Measurements from ENCODE around the gene F11. TPM values are rescaled to one million over a fixed set of nuclear protein-coding genes. Genes with fewer than 3 reads are reported as not detected.
"Not testable (repeated sequence)": the region's sequence is repeated elsewhere in the genome, so short reads cannot be mapped to it uniquely, and the experiment has no call there.

Gene F11
- polyA plus RNA-seq, 4 donors = 0.53 to 25.1 (median 11.8) TPM

DNA sequence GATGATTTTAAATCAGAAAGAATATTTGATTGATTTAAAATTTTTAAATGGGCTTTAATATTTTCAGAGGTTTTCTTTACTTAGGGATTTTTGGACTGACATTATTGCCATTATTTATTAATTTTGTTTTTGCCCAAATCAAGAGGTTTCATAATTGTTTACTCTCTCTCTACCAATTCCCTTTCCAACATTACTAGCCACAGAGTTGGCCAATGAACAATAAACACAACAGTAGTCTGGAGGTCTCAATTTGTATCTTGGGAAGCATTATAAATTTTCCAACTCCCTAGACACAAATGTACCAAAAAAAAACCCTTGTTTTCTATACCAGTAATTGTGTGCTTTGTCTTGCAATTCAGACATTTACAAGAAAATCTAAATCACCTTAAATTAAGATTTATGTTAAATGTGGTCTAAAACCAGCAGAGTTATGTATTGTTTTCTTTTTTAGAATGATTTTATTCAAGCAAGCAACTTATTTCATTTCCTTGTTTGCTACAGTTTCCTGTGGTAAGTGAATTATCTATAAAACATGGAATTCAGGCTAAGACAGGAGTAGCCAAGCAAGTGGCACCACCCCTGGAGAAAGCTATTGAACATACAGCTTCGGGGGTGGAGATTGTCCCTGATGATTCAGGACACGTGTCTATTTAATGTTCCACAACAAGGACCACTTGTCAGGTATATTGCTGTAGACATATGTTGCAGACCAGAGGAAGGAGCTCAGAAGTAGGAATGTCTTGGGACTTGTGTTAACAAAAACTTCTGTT lies 38.1 kb upstream of the F11 start:
- peak; percentile 44 for FAIRE-seq
- no peak overlapping the region for H3K4me3 ChIP-seq (ENCODE audit: low read depth in 1 of 3, low read length in 3 of 3)
- 16 to 35% (median 35%) methylated on average over 2 of the region's 2 CpGs for WGBS, 3 donors

DNA sequence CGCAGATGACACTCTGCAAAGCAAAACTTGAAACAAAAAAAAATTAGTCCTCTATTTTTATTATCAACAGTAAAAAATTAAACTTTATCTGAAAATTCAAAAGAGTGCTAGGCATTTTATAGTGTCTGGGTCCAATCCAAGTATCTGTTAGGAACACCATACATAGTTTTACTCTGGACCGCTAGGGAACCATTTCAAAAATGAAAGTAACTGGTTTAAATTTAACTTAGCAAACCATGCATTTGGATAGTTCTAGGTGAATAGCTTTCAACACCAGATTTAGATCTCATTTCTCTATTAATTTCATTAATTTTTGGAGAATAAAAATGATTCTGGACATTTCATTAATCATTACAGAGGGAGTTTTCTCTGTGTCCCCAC lies 37.5 kb upstream of the F11 start:
- DNase-seq = no peak
- Histone ChIP-seq H3K4me3 (ENCODE audit: low read depth in 1 of 3, low read length in 3 of 3) (no peak overlapping the region), H3K27me3 (ENCODE audit: control insufficient read depth in 3 of 3, insufficient read depth in 3 of 3, low read length in 3 of 3) (no peaks in the 10 kb centered on the region), H3K4me1 (ENCODE audit: control insufficient read depth in 3 of 3, insufficient read depth in 2 of 3, low read depth in 1 of 3, low read length in 2 of 3) (peaks cover 0 to 5% (median 0%) of the 10 kb centered on the region in 3 donors), H3K9me3 (ENCODE audit: control insufficient read depth in 2 of 2, insufficient read depth in 1 of 2, low read depth in 1 of 2, low read length in 1 of 2) (peaks cover 0 to 31% of the 10 kb centered on the region in 2 donors), H3K36me3 (ENCODE audit: control insufficient read depth in 3 of 3, insufficient read depth in 2 of 3, low read depth in 1 of 3, low read length in 3 of 3) (peaks cover 0 to 3% (median 2%) of the 10 kb centered on the region in 3 donors), H3K27ac (ENCODE audit: low read depth in 1 of 3, low read length in 2 of 3) (no peak overlapping the region)
- no peak for FAIRE-seq
- 38 to 60% (median 57%) methylated on average over 2 of the region's 2 CpGs for WGBS, 3 donors

More for the DNA sequence above, 38.1 kb upstream of the F11 start:
- peak in 1 of 2 donors; percentile 10 for DNase-seq
- H3K27ac ChIP-seq (ENCODE audit: low read depth in 1 of 3, low read length in 2 of 3) = no peak overlapping the region
- H3K4me1 ChIP-seq (ENCODE audit: control insufficient read depth in 3 of 3, insufficient read depth in 2 of 3, low read depth in 1 of 3, low read length in 2 of 3) = peaks cover 0 to 5% (median 0%) of the 10 kb centered on the region in 3 donors
- H3K27me3 ChIP-seq (ENCODE audit: control insufficient read depth in 3 of 3, insufficient read depth in 3 of 3, low read length in 3 of 3) = no peaks in the 10 kb centered on the region
- peaks cover 0 to 31% of the 10 kb centered on the region in 2 donors for H3K9me3 ChIP-seq (ENCODE audit: control insufficient read depth in 2 of 2, insufficient read depth in 1 of 2, low read depth in 1 of 2, low read length in 1 of 2)
- H3K36me3 ChIP-seq (ENCODE audit: control insufficient read depth in 3 of 3, insufficient read depth in 2 of 3, low read depth in 1 of 3, low read length in 3 of 3) = peaks cover 0 to 3% (median 2%) of the 10 kb centered on the region in 3 donors

DNA sequence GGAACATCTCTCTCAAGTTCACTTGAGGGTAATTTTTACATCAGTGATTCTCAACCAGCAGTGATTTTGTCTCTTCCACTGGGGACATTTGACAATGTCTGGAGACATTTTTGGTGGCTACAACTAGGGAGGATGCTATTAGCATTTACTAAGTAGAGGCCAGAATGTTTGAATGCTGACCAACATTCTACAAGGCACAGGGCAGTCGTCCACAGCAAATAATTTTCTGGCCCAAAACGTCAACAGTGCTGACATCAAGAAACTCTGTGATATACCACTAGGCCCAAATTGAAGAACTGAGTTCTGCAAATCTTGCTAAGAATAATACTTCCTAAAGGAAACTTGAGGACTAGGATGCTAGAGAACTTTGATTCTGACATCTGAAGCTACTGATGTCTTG lies 31.6 kb upstream of the F11 start:
- FAIRE-seq (no peak), DNase-seq (no peak)
- WGBS, 3 donors = 74 to 83% (median 77%) methylated on average over 2 of the region's 2 CpGs
- Histone ChIP-seq H3K36me3 (ENCODE audit: control insufficient read depth in 3 of 3, insufficient read depth in 2 of 3, low read depth in 1 of 3, low read length in 3 of 3) (peaks cover 0 to 5% (median 3%) of the 10 kb centered on the region in 3 donors), H3K4me1 (ENCODE audit: control insufficient read depth in 3 of 3, insufficient read depth in 2 of 3, low read depth in 1 of 3, low read length in 2 of 3) (no peaks in the 10 kb centered on the region), H3K27me3 (ENCODE audit: control insufficient read depth in 3 of 3, insufficient read depth in 3 of 3, low read length in 3 of 3) (no peaks in the 10 kb centered on the region), H3K4me3 (ENCODE audit: low read depth in 1 of 3, low read length in 3 of 3) (no peak overlapping the region), H3K27ac (ENCODE audit: low read depth in 1 of 3, low read length in 2 of 3) (no peak overlapping the region), H3K9me3 (ENCODE audit: control insufficient read depth in 2 of 2, insufficient read depth in 1 of 2, low read depth in 1 of 2, low read length in 1 of 2) (peaks cover 0 to 4% of the 10 kb centered on the region in 2 donors)

DNA sequence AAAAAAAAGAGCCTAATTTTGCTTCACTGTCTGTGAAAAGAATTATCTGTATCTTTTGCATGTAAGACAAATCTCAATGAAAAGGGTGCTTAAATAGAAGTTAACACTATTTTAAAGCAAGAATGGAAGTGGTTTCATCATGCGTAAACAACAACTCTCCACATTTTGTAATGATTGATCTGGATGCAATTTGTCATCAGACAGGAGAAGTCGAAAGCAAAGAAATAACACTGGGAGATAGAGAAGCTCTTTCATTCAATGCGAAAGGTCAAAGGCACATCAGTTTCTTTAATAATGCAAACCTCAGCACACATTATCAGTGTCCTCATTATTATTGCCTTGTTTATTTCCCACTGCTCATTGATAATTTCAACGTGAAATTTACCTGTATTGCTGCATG lies 29.9 kb upstream of the F11 start:
- Histone ChIP-seq H3K4me3 (ENCODE audit: low read depth in 1 of 3, low read length in 3 of 3) (no peak overlapping the region), H3K27me3 (ENCODE audit: control insufficient read depth in 3 of 3, insufficient read depth in 3 of 3, low read length in 3 of 3) (no peaks in the 10 kb centered on the region), H3K36me3 (ENCODE audit: control insufficient read depth in 3 of 3, insufficient read depth in 2 of 3, low read depth in 1 of 3, low read length in 3 of 3) (peaks cover 0 to 5% (median 3%) of the 10 kb centered on the region in 3 donors), H3K27ac (ENCODE audit: low read depth in 1 of 3, low read length in 2 of 3) (no peak overlapping the region), H3K9me3 (ENCODE audit: control insufficient read depth in 2 of 2, insufficient read depth in 1 of 2, low read depth in 1 of 2, low read length in 1 of 2) (peaks cover 0 to 4% of the 10 kb centered on the region in 2 donors), H3K4me1 (ENCODE audit: control insufficient read depth in 3 of 3, insufficient read depth in 2 of 3, low read depth in 1 of 3, low read length in 2 of 3) (no peaks in the 10 kb centered on the region)
- FAIRE-seq (no peak), DNase-seq (peak in 1 of 2 donors; percentile 28)
- WGBS, 3 donors = 62 to 80% (median 62%) methylated on average over 4 of the region's 4 CpGs

DNA sequence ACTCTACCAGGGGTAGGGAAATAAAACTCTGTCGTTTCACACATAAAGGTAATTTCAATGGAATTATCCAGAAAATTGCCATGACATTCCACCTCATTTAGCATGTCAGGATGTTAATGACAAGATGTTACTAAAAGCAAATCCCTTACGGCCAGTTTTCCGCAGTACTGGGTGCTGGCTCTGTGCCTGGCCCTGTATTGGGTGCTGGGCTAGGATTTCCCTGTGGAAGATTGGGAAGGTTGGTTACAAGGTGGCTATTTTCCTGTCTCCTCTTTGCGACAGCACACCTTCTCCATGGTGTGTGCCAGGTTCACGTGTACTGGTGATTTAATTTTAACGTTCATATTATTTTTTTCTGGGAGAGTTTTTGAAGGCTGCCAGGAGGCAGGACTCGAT lies 25.5 kb upstream of the F11 start:
- FAIRE-seq = no peak
- Histone ChIP-seq H3K36me3 (ENCODE audit: control insufficient read depth in 3 of 3, insufficient read depth in 2 of 3, low read depth in 1 of 3, low read length in 3 of 3) (peaks cover 0 to 3% (median 0%) of the 10 kb centered on the region in 3 donors), H3K9me3 (ENCODE audit: control insufficient read depth in 2 of 2, insufficient read depth in 1 of 2, low read depth in 1 of 2, low read length in 1 of 2) (peaks cover 0 to 7% of the 10 kb centered on the region in 2 donors), H3K4me3 (ENCODE audit: low read depth in 1 of 3, low read length in 3 of 3) (no peak overlapping the region), H3K27me3 (ENCODE audit: control insufficient read depth in 3 of 3, insufficient read depth in 3 of 3, low read length in 3 of 3) (no peaks in the 10 kb centered on the region), H3K27ac (ENCODE audit: low read depth in 1 of 3, low read length in 2 of 3) (no peak overlapping the region), H3K4me1 (ENCODE audit: control insufficient read depth in 3 of 3, insufficient read depth in 2 of 3, low read depth in 1 of 3, low read length in 2 of 3) (no peaks in the 10 kb centered on the region)
- WGBS, 3 donors = 78 to 90% (median 88%) methylated on average over 7 of the region's 7 CpGs
- no peak for DNase-seq

DNA sequence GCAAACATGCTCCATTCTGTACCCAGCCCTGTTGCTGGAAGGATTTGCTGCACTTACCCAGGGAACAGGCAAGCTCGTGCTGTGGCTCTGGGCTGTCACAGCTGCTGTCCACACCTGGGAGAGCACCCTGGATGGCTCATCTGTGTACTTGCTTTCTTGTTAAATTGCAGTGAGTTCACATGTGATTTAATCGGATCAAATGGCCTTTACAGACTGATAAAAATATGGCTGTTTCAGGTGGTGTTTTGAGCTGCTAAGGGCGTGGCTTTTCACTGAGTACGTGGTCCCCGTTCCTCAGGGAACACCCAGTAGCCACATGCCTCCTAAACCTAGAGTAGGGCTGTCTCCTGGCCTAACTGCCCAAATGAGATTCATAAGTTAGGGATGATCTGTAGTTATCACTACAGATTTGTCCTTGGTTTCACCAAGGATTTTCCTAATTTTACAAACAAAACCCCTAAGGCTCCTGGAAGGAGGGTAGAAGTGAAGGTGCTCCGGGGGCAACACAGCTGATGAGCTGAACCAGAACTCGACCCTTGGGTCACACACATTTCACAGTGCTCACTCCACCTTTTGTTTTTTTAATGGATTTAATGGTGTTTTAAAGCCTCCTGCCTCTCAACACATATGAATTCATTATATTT lies 25.0 kb upstream of the F11 start:
- no peaks in the 10 kb centered on the region for H3K4me1 ChIP-seq (ENCODE audit: control insufficient read depth in 3 of 3, insufficient read depth in 2 of 3, low read depth in 1 of 3, low read length in 2 of 3)
- H3K4me3 ChIP-seq (ENCODE audit: low read depth in 1 of 3, low read length in 3 of 3) = no peak overlapping the region
- no peak overlapping the region for H3K27ac ChIP-seq (ENCODE audit: low read depth in 1 of 3, low read length in 2 of 3)
- H3K9me3 ChIP-seq (ENCODE audit: control insufficient read depth in 2 of 2, insufficient read depth in 1 of 2, low read depth in 1 of 2, low read length in 1 of 2) = peaks cover 0 to 7% of the 10 kb centered on the region in 2 donors
- 72 to 79% (median 75%) methylated on average over 7 of the region's 7 CpGs for WGBS, 3 donors
- DNase-seq (no peak), FAIRE-seq (no peak)
- peaks cover 0 to 3% (median 0%) of the 10 kb centered on the region in 3 donors for H3K36me3 ChIP-seq (ENCODE audit: control insufficient read depth in 3 of 3, insufficient read depth in 2 of 3, low read depth in 1 of 3, low read length in 3 of 3)
- H3K27me3 ChIP-seq (ENCODE audit: control insufficient read depth in 3 of 3, insufficient read depth in 3 of 3, low read length in 3 of 3) = no peaks in the 10 kb centered on the region

DNA sequence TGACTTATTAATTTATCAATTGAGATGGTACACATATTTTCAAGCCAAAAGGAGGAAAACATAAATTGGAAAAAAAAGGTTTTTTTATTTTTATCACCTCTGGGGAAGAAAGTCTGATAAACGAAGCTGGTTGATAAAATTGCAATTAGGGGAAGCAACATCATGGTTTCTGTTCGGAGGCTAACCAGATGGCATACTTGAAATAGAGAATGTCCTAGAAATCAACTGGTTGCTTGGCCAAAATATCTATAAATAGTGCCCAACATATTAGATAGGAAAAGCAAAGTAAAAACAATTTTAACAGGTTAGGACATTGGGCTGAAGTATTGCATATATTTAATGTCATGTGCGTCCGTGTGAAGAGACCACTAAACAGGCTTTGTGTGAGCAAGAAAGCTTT lies 24.4 kb upstream of the F11 start:
- peaks cover 0 to 3% (median 0%) of the 10 kb centered on the region in 3 donors for H3K36me3 ChIP-seq (ENCODE audit: control insufficient read depth in 3 of 3, insufficient read depth in 2 of 3, low read depth in 1 of 3, low read length in 3 of 3)
- 85 to 88% (median 85%) methylated on average over 4 of the region's 4 CpGs for WGBS, 3 donors
- no peak for DNase-seq
- no peaks in the 10 kb centered on the region for H3K4me1 ChIP-seq (ENCODE audit: control insufficient read depth in 3 of 3, insufficient read depth in 2 of 3, low read depth in 1 of 3, low read length in 2 of 3)
- FAIRE-seq = no peak
- no peak overlapping the region for H3K4me3 ChIP-seq (ENCODE audit: low read depth in 1 of 3, low read length in 3 of 3)
- H3K9me3 ChIP-seq (ENCODE audit: control insufficient read depth in 2 of 2, insufficient read depth in 1 of 2, low read depth in 1 of 2, low read length in 1 of 2) = peaks cover 0 to 7% of the 10 kb centered on the region in 2 donors
- no peak overlapping the region for H3K27ac ChIP-seq (ENCODE audit: low read depth in 1 of 3, low read length in 2 of 3)
- H3K27me3 ChIP-seq (ENCODE audit: control insufficient read depth in 3 of 3, insufficient read depth in 3 of 3, low read length in 3 of 3) = no peaks in the 10 kb centered on the region

DNA sequence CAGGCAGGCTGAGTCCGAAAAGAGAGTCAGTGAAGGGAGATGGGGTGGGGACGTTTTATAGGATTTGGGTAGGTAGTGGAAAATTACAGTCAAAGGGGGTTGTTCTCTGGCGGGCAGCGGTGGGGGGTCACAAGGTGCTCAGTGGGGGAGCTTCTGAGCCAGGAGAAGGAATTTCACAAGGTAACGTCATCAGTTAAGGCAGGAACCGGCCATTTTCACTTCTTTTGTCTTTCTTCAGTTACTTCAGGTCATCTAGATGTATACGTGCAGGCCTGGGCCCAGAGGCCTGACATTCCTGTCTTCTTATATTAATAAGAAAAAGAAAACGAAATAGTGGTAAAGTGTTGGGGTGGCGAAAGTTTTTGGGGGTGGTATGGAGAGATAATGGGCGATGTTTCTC lies 24.0 kb upstream of the F11 start:
- not testable (repeated sequence) for H3K27me3 ChIP-seq (ENCODE audit: control insufficient read depth in 3 of 3, insufficient read depth in 3 of 3, low read length in 3 of 3); DNase-seq; FAIRE-seq; H3K36me3 ChIP-seq (ENCODE audit: control insufficient read depth in 3 of 3, insufficient read depth in 2 of 3, low read depth in 1 of 3, low read length in 3 of 3); H3K27ac ChIP-seq (ENCODE audit: low read depth in 1 of 3, low read length in 2 of 3); H3K9me3 ChIP-seq (ENCODE audit: control insufficient read depth in 2 of 2, insufficient read depth in 1 of 2, low read depth in 1 of 2, low read length in 1 of 2); H3K4me1 ChIP-seq (ENCODE audit: control insufficient read depth in 3 of 3, insufficient read depth in 2 of 3, low read depth in 1 of 3, low read length in 2 of 3); H3K4me3 ChIP-seq (ENCODE audit: low read depth in 1 of 3, low read length in 3 of 3)
- 86 to 93% (median 88%) methylated on average over 10 of the region's 10 CpGs for WGBS, 3 donors
